ENCODE data around the gene LTN1.
A peak's percentile ranks its signal among the peaks of the same experiment; 100 is the strongest.
"Not testable (repeated sequence)": the region's sequence is repeated elsewhere in the genome, so short reads cannot be mapped to it uniquely, and the experiment has no call there.

LTN1 gene

GRCh38 chr21:28992526-28993292, at the start of gene LTN1:
TSS of gene LTN1 (minus strand) at chr21:28992877. CDS start at chr21:28992805, 72 bp downstream.
- peak; percentile 96 for DNase-seq

- no peak for DNase-seq
These were observed 42.0 kb upstream of the LTN1 start for GRCh38 chr21:29034678-29035077.

GRCh38 chr21:29033871-29034270, 41.2 kb upstream of the LTN1 start:
- no peak for DNase-seq

GRCh38 chr21:29033301-29033700, 40.6 kb upstream of the LTN1 start:
- DNase-seq = no peak

GRCh38 chr21:29030909-29031308, 38.2 kb upstream of the LTN1 start:
- no peak for DNase-seq

- DNase-seq = no peak
These were observed 36.8 kb upstream of the LTN1 start for GRCh38 chr21:29029524-29029923.

GRCh38 chr21:29025328-29025713, 32.6 kb upstream of the LTN1 start:
- DNase-seq = no peak

GRCh38 chr21:29024474-29025327, 32.0 kb upstream of the LTN1 start, which contains the start of gene USP16:
TSS of gene USP16 (plus strand) at chr21:29024668. CDS start at chr21:29027914, 3,246 bp downstream.
- DNase-seq = peak; percentile 95

- no peak for DNase-seq
These were observed 29.5 kb upstream of the LTN1 start for GRCh38 chr21:29022166-29022565.

GRCh38 chr21:29018540-29018939, 25.9 kb upstream of the LTN1 start:
- no peak for DNase-seq

- DNase-seq = no peak
These were observed 25.1 kb upstream of the LTN1 start for GRCh38 chr21:29017639-29018237.

GRCh38 chr21:29011236-29011635, 18.6 kb upstream of the LTN1 start:
- not testable (repeated sequence) for DNase-seq

GRCh38 chr21:29008367-29008766, 15.7 kb upstream of the LTN1 start:
- no peak for DNase-seq

- DNase-seq = no peak
These were observed 15.1 kb upstream of the LTN1 start for GRCh38 chr21:29007810-29008209.

- DNase-seq = no peak
These were observed 14.5 kb upstream of the LTN1 start for GRCh38 chr21:29007135-29007534.

- no peak for DNase-seq
These were observed 13.0 kb upstream of the LTN1 start for GRCh38 chr21:29005696-29006095.

GRCh38 chr21:29002442-29003144, 9.9 kb upstream of the LTN1 start:
- peak; percentile 93 for DNase-seq

GRCh38 chr21:28993293-28993629, 584 bp upstream of the LTN1 start:
- DNase-seq = no peak

- DNase-seq = peak; percentile 5
These were observed 684 bp downstream of the LTN1 start for GRCh38 chr21:28991861-28992525.

- not testable (repeated sequence) for DNase-seq
These were observed 4.5 kb downstream of the LTN1 start for GRCh38 chr21:28988146-28988545.

- no peak for DNase-seq
These were observed 6.0 kb downstream of the LTN1 start for GRCh38 chr21:28986677-28987076.

GRCh38 chr21:28982637-28983036, 10.0 kb downstream of the LTN1 start:
- DNase-seq = no peak
